GM12872 (cell line): Measurements from ENCODE around the gene LTBR.

Experiments
- CTCF ChIP-seq: IDR thresholded peaks from 3 replicates; pipeline ENCODE4 v1.5.1; 2011; ENCODE audit warnings: low read depth, mild to moderate bottlenecking, low read length, moderate library complexity; ENCODE audit not compliant: insufficient read depth

Gene LTBR

GRCh38 chr12:6369916-6370575 is 13.9 kb upstream of the LTBR start:
- no peak for TF ChIP-seq CTCF

GRCh38 chr12:6370576-6370935 is 13.4 kb upstream of the LTBR start:
- TF ChIP-seq CTCF = no peak

- no peak for TF ChIP-seq CTCF
These were observed 12.8 kb upstream of the LTBR start for GRCh38 chr12:6370994-6371754.

- TF ChIP-seq CTCF = no peak
These were observed 11.5 kb upstream of the LTBR start for GRCh38 chr12:6372403-6373003.

- no peak for TF ChIP-seq CTCF
These were observed 10.8 kb upstream of the LTBR start for GRCh38 chr12:6373022-6373787.

GRCh38 chr12:6374028-6374785 is 9.8 kb upstream of the LTBR start:
- no peak for TF ChIP-seq CTCF
